Measurements from ENCODE around the gene ZNF81.

Gene ZNF81

GRCh38 chrX:47885501-47885900 is 48.8 kb downstream of the ZNF81 start:
- TF ChIP-seq CTCF (IDR thresholded peaks at IDR 0.05; ENCODE audit: low read depth, low read length, missing control alignments) = no peak
- Histone ChIP-seq H3K27ac (no peak overlapping the region), H3K36me3 (replicated peaks) (no peaks in the 10 kb centered on the region), H3K4me3 (ENCODE audit: low read depth, low read length) (no peak overlapping the region), H3K27me3 (replicated peaks) (no peaks in the 10 kb centered on the region)
- in situ Hi-C loops (cut with HindIII; ENCODE audit: low pct_ligation_motif_present, low sequenced_read_pairs) = no loop called here
- DNase-seq = no peak

GRCh38 chrX:47898024-47898423 is 61.3 kb downstream of the ZNF81 start:
- H3K4me3 ChIP-seq (ENCODE audit: low read depth, low read length) = no peak overlapping the region
- DNase-seq = no peak
- no peak overlapping the region for H3K27ac ChIP-seq
- H3K27me3 ChIP-seq (replicated peaks) = no peaks in the 10 kb centered on the region
- in situ Hi-C loops (cut with HindIII; ENCODE audit: low pct_ligation_motif_present, low sequenced_read_pairs) = no loop called here
- no peak for TF ChIP-seq CTCF (IDR thresholded peaks at IDR 0.05; ENCODE audit: low read depth, low read length, missing control alignments)
- H3K36me3 ChIP-seq (replicated peaks) = no peaks in the 10 kb centered on the region

GRCh38 chrX:47900833-47901232 is 64.1 kb downstream of the ZNF81 start:
- Histone ChIP-seq H3K4me3 (ENCODE audit: low read depth, low read length) (no peak overlapping the region), H3K27me3 (replicated peaks) (no peaks in the 10 kb centered on the region), H3K27ac (no peak overlapping the region), H3K36me3 (replicated peaks) (no peaks in the 10 kb centered on the region)
- DNase-seq = no peak
- TF ChIP-seq CTCF (IDR thresholded peaks at IDR 0.05; ENCODE audit: low read depth, low read length, missing control alignments) = no peak
- in situ Hi-C loops (cut with HindIII; ENCODE audit: low pct_ligation_motif_present, low sequenced_read_pairs) = no loop called here

- in situ Hi-C loops (cut with HindIII; ENCODE audit: low pct_ligation_motif_present, low sequenced_read_pairs) = no loop called here
- DNase-seq = no peak
- Histone ChIP-seq H3K27me3 (replicated peaks) (no peaks in the 10 kb centered on the region), H3K4me3 (ENCODE audit: low read depth, low read length) (no peak overlapping the region), H3K36me3 (replicated peaks) (no peaks in the 10 kb centered on the region), H3K27ac (no peak overlapping the region)
- TF ChIP-seq CTCF (IDR thresholded peaks at IDR 0.05; ENCODE audit: low read depth, low read length, missing control alignments) = no peak
Measured at GRCh38 chrX:47902161-47902560, 65.5 kb downstream of the ZNF81 start.

GRCh38 chrX:47915886-47916493 is 79.3 kb downstream of the ZNF81 start:
- no peaks in the 10 kb centered on the region for H3K36me3 ChIP-seq (replicated peaks)
- in situ Hi-C loops (cut with HindIII; ENCODE audit: low pct_ligation_motif_present, low sequenced_read_pairs) = no loop called here
- H3K4me3 ChIP-seq (ENCODE audit: low read depth, low read length) = no peak overlapping the region
- no peak for TF ChIP-seq CTCF (IDR thresholded peaks at IDR 0.05; ENCODE audit: low read depth, low read length, missing control alignments)
- DNase-seq = no peak
- no peak overlapping the region for H3K27ac ChIP-seq
- no peaks in the 10 kb centered on the region for H3K27me3 ChIP-seq (replicated peaks)

GRCh38 chrX:47918274-47918673 is 81.6 kb downstream of the ZNF81 start:
- H3K36me3 ChIP-seq (replicated peaks) = no peaks in the 10 kb centered on the region
- DNase-seq = no peak
- H3K4me3 ChIP-seq (ENCODE audit: low read depth, low read length) = no peak overlapping the region
- no peak for TF ChIP-seq CTCF (IDR thresholded peaks at IDR 0.05; ENCODE audit: low read depth, low read length, missing control alignments)
- no peaks in the 10 kb centered on the region for H3K27me3 ChIP-seq (replicated peaks)
- no peak overlapping the region for H3K27ac ChIP-seq
- in situ Hi-C loops (cut with HindIII; ENCODE audit: low pct_ligation_motif_present, low sequenced_read_pairs) = no loop called here
